ENCODE data around the gene ENKUR.

- TF ChIP-seq POLR2A (IDR thresholded peaks at IDR 0.05) (no peak), CTCF (IDR thresholded peaks at IDR 0.05 in 8 of 11, conservative IDR thresholded peaks at IDR 0.05 in 3 of 11) (no peak)
Measured at GRCh38 chr10:25057886-25058285, 41.9 kb upstream of the ENKUR start.
